WTC11 (cell line): ENCODE data around the gene ZNF555.

Source experiments
- ATF3 ChIP-seq: sonication (generic); formaldehyde crosslinking; conservative IDR thresholded peaks from 2 replicates; pipeline ENCODE4 v1.8.1; 2022; ENCODE audit warnings: mild to moderate bottlenecking, missing genetic modification reagents
- TF ChIP-seq, protein P1 (sequence below): fragments of 200-600 bp; IDR thresholded peaks from 2 replicates; pipeline ENCODE4 v1.8.0; 2022; ENCODE audit warnings: antibody characterized with exemption

DNA sequence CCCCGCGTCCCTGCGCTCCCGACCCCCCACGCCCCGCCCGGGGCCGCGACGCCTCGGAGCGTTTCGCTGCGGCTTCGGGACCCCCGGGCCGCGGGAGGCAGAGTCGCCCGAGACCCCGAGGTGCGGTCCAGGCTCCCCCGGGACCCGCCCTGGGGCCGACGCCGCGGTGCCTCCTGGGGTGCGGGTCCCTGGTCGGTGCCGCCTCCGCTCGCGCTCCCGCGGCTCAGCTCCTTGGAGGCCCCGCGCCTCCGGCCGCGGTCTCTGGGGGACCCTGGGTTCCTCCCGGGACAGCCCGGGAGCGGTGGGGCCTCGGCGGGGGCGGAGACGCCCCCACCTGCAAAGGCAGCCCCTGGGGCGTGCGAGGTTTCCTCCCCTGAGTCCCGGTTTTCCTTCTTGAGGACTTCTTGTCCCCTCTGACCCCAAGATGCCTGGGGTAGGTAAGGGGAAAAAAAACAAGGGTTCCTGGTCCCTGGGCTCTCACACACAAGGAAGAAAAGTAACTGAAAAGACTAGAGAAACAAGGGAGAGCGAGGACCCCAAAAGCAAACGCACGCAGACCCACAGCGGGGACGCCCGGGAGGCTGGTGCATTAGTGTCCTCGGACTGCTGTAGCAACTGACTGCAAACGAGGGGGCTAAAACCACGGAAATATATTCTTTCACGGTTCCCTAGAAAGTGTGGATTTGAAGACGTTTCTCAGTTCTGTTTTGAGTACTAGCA, 740 bp downstream of the ZNF555 start:
- TF ChIP-seq, protein P1, sequence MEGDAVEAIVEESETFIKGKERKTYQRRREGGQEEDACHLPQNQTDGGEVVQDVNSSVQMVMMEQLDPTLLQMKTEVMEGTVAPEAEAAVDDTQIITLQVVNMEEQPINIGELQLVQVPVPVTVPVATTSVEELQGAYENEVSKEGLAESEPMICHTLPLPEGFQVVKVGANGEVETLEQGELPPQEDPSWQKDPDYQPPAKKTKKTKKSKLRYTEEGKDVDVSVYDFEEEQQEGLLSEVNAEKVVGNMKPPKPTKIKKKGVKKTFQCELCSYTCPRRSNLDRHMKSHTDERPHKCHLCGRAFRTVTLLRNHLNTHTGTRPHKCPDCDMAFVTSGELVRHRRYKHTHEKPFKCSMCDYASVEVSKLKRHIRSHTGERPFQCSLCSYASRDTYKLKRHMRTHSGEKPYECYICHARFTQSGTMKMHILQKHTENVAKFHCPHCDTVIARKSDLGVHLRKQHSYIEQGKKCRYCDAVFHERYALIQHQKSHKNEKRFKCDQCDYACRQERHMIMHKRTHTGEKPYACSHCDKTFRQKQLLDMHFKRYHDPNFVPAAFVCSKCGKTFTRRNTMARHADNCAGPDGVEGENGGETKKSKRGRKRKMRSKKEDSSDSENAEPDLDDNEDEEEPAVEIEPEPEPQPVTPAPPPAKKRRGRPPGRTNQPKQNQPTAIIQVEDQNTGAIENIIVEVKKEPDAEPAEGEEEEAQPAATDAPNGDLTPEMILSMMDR: no peak
- TF ChIP-seq ATF3 (CRISPR knock-in tag): no peak
